GM10847 (cell line): Measurements from ENCODE around the gene SPG7.
A peak's percentile ranks its signal among the peaks of the same experiment; 100 is the strongest.

Experiments
- POLR2A ChIP-seq: IDR thresholded peaks from 2 replicates; pipeline ENCODE4 v1.6.1; 2011; ENCODE audit not compliant: insufficient read length; ENCODE audit errors: extremely low read depth

Gene SPG7

GRCh38 chr16:89482817-89483205 lies 25.4 kb upstream of the SPG7 start:
- no peak for TF ChIP-seq POLR2A

- no peak for TF ChIP-seq POLR2A
These were observed 24.1 kb upstream of the SPG7 start for GRCh38 chr16:89484041-89484501.

GRCh38 chr16:89484923-89485679 lies 23.1 kb upstream of the SPG7 start:
- no peak for TF ChIP-seq POLR2A

- no peak for TF ChIP-seq POLR2A
These were observed 22.4 kb upstream of the SPG7 start for GRCh38 chr16:89485701-89486246.

GRCh38 chr16:89489040-89489897 lies 18.9 kb upstream of the SPG7 start:
- peak; percentile 23 for TF ChIP-seq POLR2A

- no peak for TF ChIP-seq POLR2A
These were observed 18.2 kb upstream of the SPG7 start for GRCh38 chr16:89489898-89490438.

GRCh38 chr16:89490439-89491237 lies 17.6 kb upstream of the SPG7 start, which contains the start of gene ANKRD11:
ANKRD11 (minus strand) TSS chr16:89490561; CDS start chr16:89317019, 173,542 bp downstream.
- peak; percentile 87 for TF ChIP-seq POLR2A

GRCh38 chr16:89491238-89491869 lies 16.8 kb upstream of the SPG7 start:
- TF ChIP-seq POLR2A: no peak

- no peak for TF ChIP-seq POLR2A
These were observed 16.1 kb upstream of the SPG7 start for GRCh38 chr16:89491974-89492687.

- no peak for TF ChIP-seq POLR2A
These were observed 14.4 kb upstream of the SPG7 start for GRCh38 chr16:89493776-89494175.

GRCh38 chr16:89495121-89495520 lies 13.1 kb upstream of the SPG7 start:
- no peak for TF ChIP-seq POLR2A

- TF ChIP-seq POLR2A: no peak
These were observed 9.4 kb upstream of the SPG7 start for GRCh38 chr16:89498839-89499238.

- TF ChIP-seq POLR2A: no peak
These were observed 8.4 kb upstream of the SPG7 start for GRCh38 chr16:89499767-89500166.
